Stimulated activated effector memory CD8-positive, alpha-beta T cell treated with anti-CD3 and anti-CD28 coated beads, Interleukin-12 subunit alpha, Interleukin-12 subunit beta, amount 100 ng/mL, for 72 hours (primary cell): Measurements from ENCODE around the gene MREG.

ENCODE experiments used
- ATAC-seq: fragments of 150-1000 bp; cut with Tn5 transposase; 2 replicates; pipeline ENCODE4 v1.10.0; 2021
- DNase-seq, 2 donors: peaks; one replicate each; pipeline ENCODE4 v3.0.0; 2021 to 2022; ENCODE audit warnings: low spot score in 2 of 2
- H3K27ac Mint-ChIP-seq: one replicate; pipeline ENCODE4 v1.8.0; 2022; ENCODE audit warnings: mild to moderate bottlenecking, mixed read lengths
- H3K36me3 Mint-ChIP-seq: one replicate; pipeline ENCODE4 v1.8.0; 2022; ENCODE audit warnings: mild to moderate bottlenecking, mixed read lengths
- H3K4me1 Mint-ChIP-seq: one replicate; pipeline ENCODE4 v1.8.0; 2022; ENCODE audit warnings: mixed read lengths
- H3K4me3 Mint-ChIP-seq: one replicate; pipeline ENCODE4 v1.8.0; 2022; ENCODE audit warnings: mild to moderate bottlenecking, mixed read lengths
- H3K9me3 Mint-ChIP-seq: one replicate; pipeline ENCODE4 v1.8.0; 2022; ENCODE audit warnings: mixed read lengths

The MREG gene

GRCh38 chr2:215912299-215912842 is 101.0 kb downstream of the MREG start:
- Mint-ChIP-seq H3K27ac (no peak overlapping the region), H3K4me3 (no peak overlapping the region), H3K9me3 (no peaks in the 10 kb centered on the region), H3K4me1 (peaks cover 5% of the 10 kb centered on the region), H3K36me3 (no peaks in the 10 kb centered on the region)
- ATAC-seq (no peak), DNase-seq (no peak)

GRCh38 chr2:215911301-215912085 is 101.9 kb downstream of the MREG start:
- H3K9me3 Mint-ChIP-seq: no peaks in the 10 kb centered on the region
- peaks cover 5% of the 10 kb centered on the region for H3K4me1 Mint-ChIP-seq
- H3K36me3 Mint-ChIP-seq: no peaks in the 10 kb centered on the region
- DNase-seq (no peak), ATAC-seq (no peak)
- H3K27ac Mint-ChIP-seq: no peak overlapping the region
- H3K4me3 Mint-ChIP-seq: no peak overlapping the region

GRCh38 chr2:215910180-215910579 is 103.2 kb downstream of the MREG start:
- Mint-ChIP-seq H3K27ac (no peak overlapping the region), H3K9me3 (no peaks in the 10 kb centered on the region), H3K4me3 (no peak overlapping the region), H3K36me3 (no peaks in the 10 kb centered on the region), H3K4me1 (peaks cover 1% of the 10 kb centered on the region)
- DNase-seq (no peak), ATAC-seq (no peak)

DNA sequence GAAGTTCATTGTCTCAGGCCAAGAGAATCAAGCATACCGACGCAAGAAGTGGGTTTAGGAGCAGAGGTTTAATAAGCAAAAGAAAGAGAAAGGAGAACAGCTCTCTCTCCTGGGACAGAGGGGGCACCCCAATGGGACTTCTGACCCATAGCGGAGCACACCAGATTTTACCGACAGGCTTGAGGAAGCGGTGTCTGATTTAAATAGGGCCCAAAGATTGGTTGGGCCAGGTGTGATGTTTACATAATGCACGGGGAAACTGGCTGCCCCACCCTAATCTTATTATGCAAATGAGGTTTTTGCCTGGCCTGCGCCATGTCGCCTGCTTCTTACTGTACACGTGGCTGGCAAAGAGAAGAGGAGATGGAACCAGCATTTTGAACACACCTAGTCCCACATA is 106.2 kb downstream of the MREG start:
- no peak overlapping the region for H3K4me3 Mint-ChIP-seq
- H3K4me1 Mint-ChIP-seq: no peaks in the 10 kb centered on the region
- H3K36me3 Mint-ChIP-seq: no peaks in the 10 kb centered on the region
- no peak for DNase-seq
- no peak overlapping the region for H3K27ac Mint-ChIP-seq
- no peak for ATAC-seq
- H3K9me3 Mint-ChIP-seq: no peaks in the 10 kb centered on the region

- Mint-ChIP-seq H3K9me3 (no peaks in the 10 kb centered on the region), H3K36me3 (no peaks in the 10 kb centered on the region), H3K4me1 (no peaks in the 10 kb centered on the region), H3K4me3 (no peak overlapping the region), H3K27ac (no peak overlapping the region)
- DNase-seq (no peak), ATAC-seq (no peak)
Measured at GRCh38 chr2:215906458-215906857, 106.9 kb downstream of the MREG start.

DNA sequence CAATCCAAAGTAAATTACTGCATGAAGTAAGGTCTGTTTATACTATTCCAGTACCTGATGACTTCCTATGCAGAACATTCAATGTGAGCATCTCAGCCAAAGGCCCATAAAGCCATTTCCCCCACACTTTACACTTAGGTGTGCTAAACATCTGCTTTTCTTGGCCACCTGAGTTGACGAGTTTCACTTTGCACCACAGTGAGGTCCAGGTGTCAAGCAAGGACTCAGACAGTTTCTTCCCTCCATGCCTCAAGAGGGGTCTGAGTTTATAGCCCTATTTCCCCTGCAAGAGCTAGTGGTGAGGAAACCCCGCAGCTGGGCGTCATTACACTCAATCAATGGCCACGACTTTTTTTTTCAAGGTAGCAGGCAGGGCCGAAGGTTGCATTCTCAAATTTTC is 107.7 kb downstream of the MREG start:
- DNase-seq (no peak), ATAC-seq (no peak)
- H3K27ac Mint-ChIP-seq: no peak overlapping the region
- H3K4me1 Mint-ChIP-seq: peaks cover 5% of the 10 kb centered on the region
- no peaks in the 10 kb centered on the region for H3K9me3 Mint-ChIP-seq
- no peak overlapping the region for H3K4me3 Mint-ChIP-seq
- H3K36me3 Mint-ChIP-seq: no peaks in the 10 kb centered on the region

- ATAC-seq (no peak), DNase-seq (no peak)
- Mint-ChIP-seq H3K36me3 (no peaks in the 10 kb centered on the region), H3K4me1 (peaks cover 5% of the 10 kb centered on the region), H3K4me3 (no peak overlapping the region), H3K27ac (no peak overlapping the region), H3K9me3 (no peaks in the 10 kb centered on the region)
Measured at GRCh38 chr2:215904101-215904500, 109.2 kb downstream of the MREG start.

DNA sequence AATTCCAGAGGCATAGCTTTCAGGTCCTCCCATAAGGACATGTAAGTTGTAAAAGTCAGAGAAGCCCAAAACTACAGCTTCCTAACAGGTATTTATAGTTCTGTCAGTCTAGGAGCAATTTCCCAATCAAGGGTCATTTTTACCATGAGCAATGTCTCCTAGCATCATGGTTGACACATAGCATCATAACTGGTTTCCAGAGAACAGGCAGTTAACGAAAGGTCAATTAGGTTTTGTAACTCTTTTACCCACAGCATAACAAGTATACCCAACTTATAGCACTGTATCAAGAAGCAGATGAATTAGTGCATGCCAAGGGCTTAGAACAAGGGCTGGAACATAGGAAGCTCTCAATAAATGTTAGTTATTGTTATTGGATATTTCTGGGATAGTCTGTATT is 110.1 kb downstream of the MREG start:
- Mint-ChIP-seq H3K4me1 (peaks cover 5% of the 10 kb centered on the region), H3K9me3 (no peaks in the 10 kb centered on the region), H3K4me3 (no peak overlapping the region), H3K27ac (no peak overlapping the region), H3K36me3 (no peaks in the 10 kb centered on the region)
- no peak for ATAC-seq
- no peak for DNase-seq

- no peaks in the 10 kb centered on the region for H3K36me3 Mint-ChIP-seq
- no peak overlapping the region for H3K27ac Mint-ChIP-seq
- DNase-seq: no peak
- peaks cover 5% of the 10 kb centered on the region for H3K4me1 Mint-ChIP-seq
- H3K9me3 Mint-ChIP-seq: no peaks in the 10 kb centered on the region
- H3K4me3 Mint-ChIP-seq: no peak overlapping the region
- ATAC-seq: no peak
Measured at GRCh38 chr2:215901796-215902195, 111.6 kb downstream of the MREG start.

DNA sequence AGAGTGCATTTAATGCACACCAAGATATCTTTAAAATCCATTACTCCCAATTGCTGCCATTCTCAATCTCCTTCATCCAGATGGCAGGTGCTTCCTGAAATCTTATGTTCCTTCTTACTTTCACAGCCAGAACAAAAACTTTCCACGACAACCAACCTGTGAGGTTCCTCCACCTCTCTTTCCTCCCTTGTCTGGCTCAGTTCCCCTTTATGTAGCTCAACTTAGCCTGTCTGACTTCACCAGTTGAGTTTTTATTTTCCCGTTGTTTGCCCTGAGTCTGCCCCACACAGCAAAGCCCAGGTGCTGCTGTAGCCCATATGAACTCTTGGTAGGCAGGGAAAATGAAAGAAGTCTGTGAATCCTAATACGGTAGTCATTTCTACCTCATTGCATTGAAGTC is 112.5 kb downstream of the MREG start:
- no peaks in the 10 kb centered on the region for H3K9me3 Mint-ChIP-seq
- ATAC-seq (no peak), DNase-seq (no peak)
- H3K4me3 Mint-ChIP-seq: no peak overlapping the region
- no peaks in the 10 kb centered on the region for H3K36me3 Mint-ChIP-seq
- H3K27ac Mint-ChIP-seq: no peak overlapping the region
- peaks cover 5% of the 10 kb centered on the region for H3K4me1 Mint-ChIP-seq

DNA sequence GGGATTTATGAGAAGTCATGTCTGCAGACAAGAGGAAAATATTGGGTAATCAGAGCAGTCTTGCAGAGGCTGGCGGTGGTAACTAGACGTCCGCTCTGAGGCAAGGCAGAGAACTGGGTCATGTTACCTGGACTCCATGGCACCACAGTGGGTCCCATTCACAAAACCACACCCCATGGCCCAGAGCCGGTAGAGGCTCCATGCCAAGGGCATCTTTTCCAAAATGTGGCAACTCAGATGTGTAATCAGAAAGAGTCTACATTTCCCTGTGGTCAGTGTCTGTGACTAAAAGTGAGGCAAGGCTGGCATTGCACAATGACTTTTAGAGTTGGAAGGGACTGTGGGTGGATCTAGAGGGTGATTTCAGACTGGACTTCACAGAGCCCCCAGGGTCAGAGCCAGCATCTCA is 113.1 kb downstream of the MREG start:
- Mint-ChIP-seq H3K4me1 (peaks cover 5% of the 10 kb centered on the region), H3K4me3 (no peak overlapping the region), H3K36me3 (no peaks in the 10 kb centered on the region), H3K9me3 (no peaks in the 10 kb centered on the region), H3K27ac (no peak overlapping the region)
- no peak for ATAC-seq
- DNase-seq: no peak

DNA sequence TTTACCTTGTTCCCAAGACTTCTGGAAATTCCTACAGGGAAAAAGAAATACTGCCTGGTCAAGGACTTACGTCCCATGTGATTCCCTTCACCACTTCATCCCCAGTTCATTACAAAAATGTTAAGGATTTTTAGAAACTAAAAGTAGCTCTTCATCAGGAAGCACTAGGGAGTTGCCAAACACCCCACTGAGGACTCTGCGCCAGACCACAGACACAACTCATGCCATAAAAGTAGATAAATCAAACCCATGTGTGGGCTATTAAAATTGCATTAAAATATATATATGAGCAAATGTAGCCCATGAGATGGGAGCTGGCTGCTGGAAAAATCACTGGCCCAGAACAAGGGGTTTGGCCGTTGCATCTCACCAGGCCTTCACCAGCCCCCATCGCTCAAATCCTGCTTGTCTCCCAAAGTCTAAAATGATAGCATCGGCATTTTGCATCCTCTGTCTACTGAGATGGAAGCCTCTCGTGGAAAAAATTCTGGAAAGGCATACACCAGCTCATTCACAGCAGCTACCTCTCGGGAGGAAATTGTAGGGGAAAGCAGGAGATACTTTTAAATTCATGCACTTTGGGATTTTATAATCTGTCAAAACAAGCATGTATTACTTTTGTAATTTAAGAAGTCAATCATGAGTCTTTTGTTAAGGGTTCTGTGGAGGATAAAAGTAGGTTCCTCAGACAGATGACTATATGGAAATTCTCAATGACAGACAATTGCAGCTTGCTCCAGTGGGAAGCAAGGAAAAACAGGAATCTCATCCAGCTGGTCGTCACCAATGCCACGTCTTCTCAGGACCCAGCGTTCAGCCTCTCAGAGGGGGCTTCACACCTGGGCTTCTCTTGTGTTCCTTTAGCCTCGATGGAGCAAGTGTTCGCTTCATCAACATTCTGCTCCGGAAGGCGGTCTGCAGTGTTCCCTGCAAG is 113.9 kb downstream of the MREG start:
- Mint-ChIP-seq H3K36me3 (no peaks in the 10 kb centered on the region), H3K4me1 (peaks cover 5% of the 10 kb centered on the region), H3K4me3 (no peak overlapping the region), H3K9me3 (no peaks in the 10 kb centered on the region), H3K27ac (no peak overlapping the region)
- ATAC-seq (no peak), DNase-seq (no peak)

DNA sequence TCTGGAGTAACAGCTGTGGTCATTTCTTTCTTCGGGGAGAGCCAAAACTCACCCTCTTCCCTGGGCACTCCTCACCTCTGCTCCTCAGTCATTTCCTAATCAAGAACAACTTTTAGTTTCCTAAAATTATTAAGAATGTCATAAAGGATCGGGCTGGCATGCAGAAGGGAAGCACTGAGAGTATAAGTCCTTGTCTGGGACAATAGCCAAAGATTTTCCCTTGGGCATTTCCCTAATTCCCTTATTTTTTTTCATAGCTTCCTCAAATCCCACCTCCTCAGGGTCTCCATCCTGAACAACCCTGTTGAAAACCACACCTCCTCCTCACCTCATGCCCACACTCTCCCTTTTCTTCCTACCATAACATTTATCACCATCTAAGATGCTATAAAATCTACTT is 115.0 kb downstream of the MREG start:
- peaks cover 5% of the 10 kb centered on the region for H3K4me1 Mint-ChIP-seq
- H3K9me3 Mint-ChIP-seq: no peaks in the 10 kb centered on the region
- H3K4me3 Mint-ChIP-seq: no peak overlapping the region
- no peak for ATAC-seq
- H3K27ac Mint-ChIP-seq: no peak overlapping the region
- H3K36me3 Mint-ChIP-seq: no peaks in the 10 kb centered on the region
- no peak for DNase-seq

- DNase-seq (no peak), ATAC-seq (no peak)
- Mint-ChIP-seq H3K36me3 (no peaks in the 10 kb centered on the region), H3K27ac (no peak overlapping the region), H3K4me3 (no peak overlapping the region), H3K4me1 (peaks cover 5% of the 10 kb centered on the region), H3K9me3 (no peaks in the 10 kb centered on the region)
Measured at GRCh38 chr2:215896921-215897320, 116.4 kb downstream of the MREG start.

- H3K4me1 Mint-ChIP-seq: no peaks in the 10 kb centered on the region
- H3K9me3 Mint-ChIP-seq: no peaks in the 10 kb centered on the region
Measured at GRCh38 chr2:215895330-215895729, 118.0 kb downstream of the MREG start.

More at GRCh38 chr2:215895330-215895729, 118.0 kb downstream of the MREG start:
- Mint-ChIP-seq H3K4me3 (no peak overlapping the region), H3K27ac (no peak overlapping the region), H3K36me3 (no peaks in the 10 kb centered on the region)
- DNase-seq: no peak
- ATAC-seq: no peak
